HG02623 (cell line): ENCODE measurements around the gene PATJ.
"Not testable (repeated sequence)": the region's sequence is repeated elsewhere in the genome, so short reads cannot be mapped to it uniquely, and the experiment has no call there.

Experiments
- ATAC-seq: cut with Tn5 transposase; IDR thresholded peaks from one replicate; pipeline ENCODE4 v1.9.1; 2021; ENCODE audit warnings: moderate library complexity; ENCODE audit not compliant: unreplicated experiment

Gene PATJ

GRCh38 chr1:62194651-62195544 is 452.6 kb downstream of the PATJ start, which contains the start of gene L1TD1:
Gene L1TD1 (plus strand): TSS chr1:62194849. CDS start chr1:62206629, 11,780 bp downstream.
- ATAC-seq, result no peak

DNA sequence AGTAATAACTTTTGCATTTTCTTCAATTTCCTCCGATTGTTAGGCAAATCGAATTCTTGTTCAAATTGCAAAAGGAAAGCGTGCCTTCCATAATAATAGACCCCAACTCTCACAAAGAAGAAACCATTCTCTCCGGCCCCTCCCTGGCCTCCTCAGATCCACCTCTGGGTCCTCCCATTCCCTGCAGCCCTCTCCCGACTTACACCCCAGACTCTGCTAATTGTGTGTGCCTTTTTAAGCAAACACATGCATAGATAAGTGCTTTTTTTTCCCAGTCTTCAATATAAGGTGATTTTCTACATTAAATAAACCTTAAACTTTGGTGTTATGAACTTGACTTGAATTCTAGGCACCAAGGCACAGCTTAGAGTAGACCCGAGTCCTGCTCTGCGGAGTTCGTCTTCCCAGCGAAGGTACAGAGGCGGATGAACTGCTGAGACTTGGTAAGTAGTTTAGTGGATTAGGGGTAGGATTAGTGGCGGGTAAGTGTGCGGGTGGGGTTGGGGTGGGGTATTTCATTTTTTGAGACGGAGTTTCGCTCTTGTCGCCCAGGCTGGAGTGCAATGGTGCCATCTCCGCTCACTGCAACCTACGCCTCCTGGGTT is 453.9 kb downstream of the PATJ start:
- no peak for ATAC-seq

DNA sequence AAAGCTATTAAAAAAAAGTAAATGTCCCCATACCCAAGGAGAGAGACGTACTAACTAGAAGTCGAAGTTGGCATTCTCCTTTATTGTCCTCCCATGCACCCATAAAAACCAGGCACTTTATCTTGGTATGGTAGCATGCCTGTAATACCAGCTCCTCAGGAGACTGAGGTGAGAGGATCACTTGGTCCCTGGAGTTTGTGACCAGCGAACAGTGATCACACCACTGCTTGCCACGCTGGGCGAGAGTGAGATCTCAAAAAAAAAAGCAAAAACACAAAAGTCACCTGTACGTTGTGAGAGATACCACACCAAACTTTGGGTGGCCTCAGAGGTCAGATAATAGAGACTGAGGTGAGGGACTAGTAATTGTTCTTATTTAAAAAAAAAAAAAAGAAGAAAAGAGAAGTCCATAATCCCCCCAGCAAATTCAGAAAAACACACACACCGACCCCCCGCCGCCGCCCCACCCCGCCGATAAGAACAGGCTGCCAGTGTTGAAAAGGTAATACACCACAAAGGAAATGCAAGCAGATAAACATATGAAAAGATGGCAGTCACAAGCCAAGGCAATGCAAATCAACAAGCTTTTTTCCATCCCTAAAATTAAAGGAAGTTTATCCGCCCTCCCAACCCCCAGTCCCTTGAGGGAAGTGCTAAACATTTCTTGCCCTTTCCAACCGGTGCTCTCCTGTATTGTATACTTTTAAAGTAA is 455.9 kb downstream of the PATJ start:
- ATAC-seq, result no peak

GRCh38 chr1:62198781-62199125 is 456.5 kb downstream of the PATJ start:
- ATAC-seq, result no peak

DNA sequence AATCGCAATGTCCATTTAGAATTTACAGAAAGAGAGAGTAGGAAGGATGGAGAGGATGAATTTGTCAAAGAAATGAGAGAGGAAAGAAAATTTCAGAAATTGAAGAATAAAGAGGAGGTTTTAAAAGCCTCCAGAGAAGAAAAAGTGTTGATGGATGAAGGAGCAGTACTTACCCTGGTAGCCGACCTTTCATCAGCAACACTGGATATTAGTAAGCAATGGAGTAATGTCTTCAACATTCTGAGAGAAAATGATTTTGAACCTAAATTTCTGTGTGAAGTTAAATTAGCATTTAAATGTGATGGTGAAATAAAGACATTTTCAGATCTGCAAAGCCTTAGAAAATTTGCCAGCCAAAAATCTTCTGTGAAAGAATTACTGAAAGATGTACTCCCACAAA is 464.9 kb downstream of the PATJ start:
- no peak for ATAC-seq

GRCh38 chr1:62208087-62208486 is 465.8 kb downstream of the PATJ start:
- no peak for ATAC-seq

GRCh38 chr1:62208970-62209369 is 466.7 kb downstream of the PATJ start:
- no peak for ATAC-seq

DNA sequence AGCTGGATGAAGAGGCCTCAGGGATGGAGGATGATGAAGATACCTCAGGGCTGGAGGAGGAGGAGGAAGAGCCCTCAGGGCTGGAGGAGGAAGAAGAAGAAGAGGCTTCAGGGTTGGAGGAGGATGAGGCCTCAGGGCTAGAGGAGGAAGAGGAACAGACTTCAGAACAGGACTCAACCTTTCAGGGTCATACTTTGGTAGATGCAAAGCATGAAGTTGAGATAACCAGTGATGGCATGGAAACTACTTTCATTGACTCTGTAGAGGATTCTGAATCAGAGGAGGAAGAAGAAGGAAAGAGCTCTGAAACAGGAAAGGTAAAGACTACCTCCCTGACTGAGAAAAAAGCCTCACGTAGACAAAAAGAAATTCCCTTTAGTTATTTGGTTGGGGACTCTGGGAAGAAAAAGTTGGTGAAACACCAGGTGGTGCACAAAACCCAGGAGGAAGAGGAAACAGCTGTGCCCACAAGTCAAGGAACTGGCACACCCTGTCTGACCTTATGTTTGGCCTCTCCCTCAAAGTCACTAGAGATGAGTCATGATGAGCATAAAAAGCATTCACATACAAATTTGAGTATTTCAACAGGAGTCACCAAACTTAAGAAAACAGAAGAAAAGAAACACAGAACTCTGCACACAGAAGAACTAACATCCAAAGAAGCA is 467.8 kb downstream of the PATJ start:
- no peak for ATAC-seq

- no peak for ATAC-seq
These were observed 468.7 kb downstream of the PATJ start for GRCh38 chr1:62210960-62211359.

DNA sequence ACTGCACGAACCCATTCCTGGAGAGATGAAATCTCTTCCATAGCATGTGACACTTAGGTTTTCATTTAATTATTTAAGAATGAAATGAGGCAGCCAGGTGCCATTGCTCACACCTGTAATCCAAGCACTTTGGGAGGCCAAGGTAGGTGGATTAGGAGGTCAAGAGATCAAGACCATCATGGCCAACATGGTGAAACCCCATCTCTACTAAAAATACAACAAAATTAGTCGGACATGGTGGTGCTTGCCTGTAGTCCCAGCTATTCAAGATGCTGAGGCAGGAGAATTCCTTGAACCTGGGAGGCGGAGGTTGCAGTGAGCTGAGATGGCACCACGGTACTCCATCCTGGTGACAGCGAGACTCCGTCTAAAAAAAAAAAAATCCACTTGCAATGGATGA is 470.1 kb downstream of the PATJ start:
- no peak for ATAC-seq

GRCh38 chr1:62213075-62213914 is 471.0 kb downstream of the PATJ start:
- no peak for ATAC-seq

DNA sequence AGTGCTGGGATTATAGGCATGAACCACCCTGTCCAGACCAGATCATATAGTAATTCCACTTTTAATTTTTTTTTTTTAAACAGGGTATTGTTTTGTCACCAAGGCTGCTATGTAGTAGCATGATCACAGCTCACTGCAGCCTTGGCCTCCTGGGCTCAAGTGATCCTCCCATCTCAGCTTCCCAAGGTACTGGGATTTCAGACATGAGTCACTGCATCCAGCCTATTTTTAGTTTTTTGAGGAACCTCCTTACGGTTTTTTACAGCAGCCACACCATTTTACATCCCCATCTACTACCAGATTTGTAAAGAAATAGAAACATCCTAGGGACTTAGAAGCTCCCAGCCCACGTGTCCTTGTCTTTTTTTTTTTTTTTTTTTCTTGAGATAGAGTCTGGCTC is 476.3 kb downstream of the PATJ start:
- ATAC-seq, result no peak

- ATAC-seq, result not testable (repeated sequence)
These were observed 478.2 kb downstream of the PATJ start for GRCh38 chr1:62220456-62220855.

DNA sequence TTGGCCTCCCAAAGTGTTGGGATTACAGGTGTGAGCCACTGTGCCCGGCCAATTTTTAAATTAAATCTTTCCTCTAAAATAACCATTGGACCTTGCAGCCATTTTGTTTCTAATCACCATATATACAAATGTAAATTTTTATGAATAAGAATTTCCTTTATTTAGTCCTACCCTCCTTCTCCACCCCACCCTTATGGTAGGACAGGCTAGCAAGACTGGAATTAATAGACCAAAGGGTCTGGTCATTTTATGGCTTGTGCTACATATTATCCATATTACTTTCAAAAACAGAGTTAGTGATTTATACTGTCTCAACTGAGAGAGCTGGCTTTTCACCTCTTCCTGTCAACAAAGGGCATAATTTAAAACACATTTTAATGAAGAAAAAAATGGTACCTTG is 478.9 kb downstream of the PATJ start:
- no peak for ATAC-seq

DNA sequence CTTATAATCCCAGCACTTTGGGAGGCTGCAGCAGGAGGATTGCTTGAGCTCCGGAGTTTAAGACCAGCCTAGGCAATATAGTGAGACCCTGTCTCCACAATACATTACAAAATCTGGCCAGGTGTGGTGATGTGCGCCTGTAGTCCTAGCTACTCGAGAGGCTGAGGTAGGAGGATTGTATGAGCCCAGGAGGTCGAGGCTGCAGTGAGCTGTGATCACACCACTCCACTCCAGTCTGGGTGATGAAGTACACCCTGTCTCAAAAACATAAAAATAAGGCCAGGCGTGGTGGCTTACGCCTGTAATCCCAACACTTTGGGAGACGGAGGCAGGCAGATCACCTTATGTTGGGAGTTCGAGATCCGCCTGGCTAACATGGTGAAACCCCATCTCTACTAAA is 480.0 kb downstream of the PATJ start:
- no peak for ATAC-seq

DNA sequence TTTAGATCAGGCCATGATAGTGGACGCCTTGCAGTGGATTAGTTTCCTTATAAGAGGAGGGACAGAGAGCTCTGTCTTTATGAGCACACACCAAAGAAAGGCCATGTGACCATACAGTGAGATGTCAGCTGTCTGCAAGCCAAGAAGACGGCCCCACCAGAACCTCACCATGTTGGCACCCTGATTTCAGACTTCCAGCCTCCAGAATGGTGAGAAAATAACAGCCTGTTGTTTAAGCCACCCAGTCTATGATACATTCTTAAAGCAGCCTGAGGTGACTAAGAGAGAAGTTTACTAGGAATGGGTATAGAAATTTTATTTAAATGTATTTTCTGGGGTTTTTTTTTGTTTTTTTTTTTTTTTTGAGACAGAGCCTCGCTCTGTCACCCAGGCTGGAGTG is 481.9 kb downstream of the PATJ start:
- ATAC-seq, result no peak

DNA sequence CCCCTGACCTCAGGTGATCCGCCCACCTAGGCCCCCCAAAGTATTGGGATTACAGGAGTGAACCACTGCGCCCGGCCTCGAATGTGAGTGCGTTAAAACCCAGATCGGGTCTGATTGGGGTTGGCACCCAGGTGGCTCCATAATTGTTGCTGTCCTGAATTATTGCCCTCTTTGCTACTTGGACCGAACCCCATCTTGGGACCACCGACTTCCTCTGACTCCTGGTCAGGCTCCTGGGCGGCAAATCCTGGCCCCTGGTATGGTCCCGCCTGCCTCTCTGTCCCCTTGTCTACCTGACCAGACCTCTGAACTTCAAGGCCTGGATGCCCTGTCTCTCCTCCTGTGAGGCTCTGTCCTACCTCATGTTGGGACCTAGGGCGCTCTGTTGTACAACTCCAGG is 485.2 kb downstream of the PATJ start:
- ATAC-seq, result no peak
